Cardiac septum (tissue), 1 donor: ENCODE measurements around the gene LMBRD1. TPM values are rescaled to one million over a fixed set of nuclear protein-coding genes. Genes with fewer than 3 reads are reported as not detected.
"Not testable (repeated sequence)": the region's sequence is repeated elsewhere in the genome, so short reads cannot be mapped to it uniquely, and the experiment has no call there.

ENCODE experiments used
- DNase-seq: peaks from one replicate; pipeline ENCODE4 v3.0.0-alpha.2; 2020; ENCODE audit warnings: low spot score
- intact Hi-C: fragments of 100-400 bp; cut with DNase I; formaldehyde crosslinking; loops from one replicate; pipeline ENCODE4 v1.14.0; 2022
- total RNA-seq: library from RNA; stranded (reverse); fragmentation: NEBNext Ultra II Directional; extraction: Animal tissue kit (Norgen Biotek cat#: 25700); gene quantifications from one replicate; pipeline ENCODE4 v1.2.1, GENCODE V29; 2021
- donor health status: DM: no; HTN: no; CAD: no.

Gene LMBRD1
- total RNA-seq, 1 donor from 2014 or later = 37.0 TPM

GRCh38 chr6:69801711-69802110 lies 4.9 kb upstream of the LMBRD1 start:
- DNase-seq = no peak
- intact Hi-C loops = no loop called here

DNA sequence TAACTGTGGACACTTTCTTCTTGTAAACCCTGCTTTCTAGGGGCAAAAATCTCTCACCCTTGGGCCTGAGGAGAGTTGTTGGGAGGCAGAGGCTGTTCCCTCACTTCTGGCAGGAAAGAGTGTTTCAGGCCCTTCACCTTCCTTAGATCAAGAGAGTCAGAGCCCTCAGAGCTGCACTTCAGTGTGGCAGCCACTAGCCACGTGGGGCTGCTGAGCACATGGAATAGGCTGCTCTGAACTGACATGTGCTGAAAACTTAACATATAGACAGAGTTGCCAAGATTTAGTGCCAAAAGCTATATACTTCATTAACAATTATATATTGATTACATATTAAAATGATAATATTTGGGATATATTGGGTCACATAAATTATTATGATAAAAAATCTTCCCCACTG lies 4.4 kb upstream of the LMBRD1 start:
- DNase-seq = no peak
- intact Hi-C loops = no loop called here

DNA sequence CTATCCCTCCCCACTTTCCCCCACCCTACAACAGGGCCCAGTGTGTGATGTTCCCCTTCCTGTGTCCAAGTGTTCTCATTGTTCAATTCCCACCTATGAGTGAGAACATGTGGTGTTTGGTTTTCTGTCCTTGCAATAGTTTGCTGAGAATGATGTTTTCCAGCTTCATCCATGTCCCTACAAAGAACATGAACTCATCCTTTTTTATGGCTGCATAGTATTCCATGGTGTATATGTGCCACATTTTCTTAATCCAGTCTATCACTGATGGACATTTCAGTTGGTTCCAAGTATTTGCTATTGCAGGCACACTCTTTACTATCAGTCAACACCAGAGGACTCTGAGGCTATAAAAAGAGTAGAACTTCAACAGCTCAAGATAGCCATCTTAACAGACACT lies 2.0 kb upstream of the LMBRD1 start:
- intact Hi-C loops = loop anchor here (5.0 kb wide), 1 partner anchor 69 kb away; the partner anchor contains the start of gene COL19A1
- not testable (repeated sequence) for DNase-seq

GRCh38 chr6:69796073-69796641 lies 653 bp downstream of the LMBRD1 start:
- no peak for DNase-seq
- intact Hi-C loops = loop anchor here (5.0 kb wide), 1 partner anchor 71 kb away; the partner anchor contains the start of gene COL19A1

GRCh38 chr6:69795469-69796072 lies 1.2 kb downstream of the LMBRD1 start:
- intact Hi-C loops = loop anchor here (5.0 kb wide), 1 partner anchor 72 kb away; the partner anchor contains the start of gene COL19A1
- no peak for DNase-seq

GRCh38 chr6:69792292-69792691 lies 4.5 kb downstream of the LMBRD1 start:
- no peak for DNase-seq
- intact Hi-C loops = no loop called here

- intact Hi-C loops = no loop called here
- no peak for DNase-seq
Measured at GRCh38 chr6:69791065-69791471, 5.7 kb downstream of the LMBRD1 start.

- intact Hi-C loops = no loop called here
- no peak for DNase-seq
Measured at GRCh38 chr6:69790629-69791028, 6.2 kb downstream of the LMBRD1 start.

- DNase-seq = no peak
- intact Hi-C loops = no loop called here
Measured at GRCh38 chr6:69789578-69789977, 7.2 kb downstream of the LMBRD1 start.

DNA sequence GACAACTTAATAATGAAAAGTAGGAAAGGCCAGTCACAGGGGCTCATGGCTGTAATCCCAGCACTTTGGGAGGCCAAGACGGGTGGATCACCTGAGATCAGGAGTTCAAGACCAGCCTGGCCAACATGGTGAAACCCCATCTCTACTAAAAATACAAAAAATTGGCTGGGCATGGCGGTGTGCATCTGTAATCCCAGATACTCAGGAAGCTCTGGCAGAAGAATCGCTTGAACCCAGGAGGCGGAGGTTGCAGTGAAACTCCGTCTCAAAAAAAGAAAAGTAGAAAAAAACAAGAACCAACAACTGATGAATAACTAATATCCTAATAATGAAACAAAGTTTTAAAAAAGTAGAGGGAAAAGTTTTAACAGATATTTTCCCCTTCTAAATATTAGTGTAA lies 9.4 kb downstream of the LMBRD1 start:
- intact Hi-C loops = not testable (repeated sequence)

DNA sequence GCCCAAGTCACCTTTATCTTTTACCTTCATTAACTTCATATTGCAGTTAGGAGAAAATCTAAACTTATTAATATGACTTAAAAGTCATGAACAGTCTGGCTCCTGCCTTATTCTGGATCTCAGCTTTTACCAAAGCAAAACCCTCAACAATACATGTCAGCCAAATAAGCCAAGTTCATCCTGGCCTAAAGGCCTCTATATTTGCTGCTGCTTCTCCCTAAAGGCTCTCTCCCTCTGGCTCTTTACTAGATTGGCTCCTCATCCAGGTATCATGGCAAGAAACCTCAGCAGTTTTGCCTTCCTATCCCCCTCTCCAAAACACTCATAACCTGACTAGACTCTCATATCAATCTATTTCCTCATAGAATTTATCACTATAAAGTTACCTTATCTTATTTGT lies 11.1 kb downstream of the LMBRD1 start:
- intact Hi-C loops = no loop called here
- DNase-seq = no peak

More for the DNA sequence above, 9.4 kb downstream of the LMBRD1 start:
- not testable (repeated sequence) for DNase-seq

- no peak for DNase-seq
- intact Hi-C loops = no loop called here
Measured at GRCh38 chr6:69784595-69785377, 12.0 kb downstream of the LMBRD1 start.

- intact Hi-C loops = no loop called here
- DNase-seq = no peak
Measured at GRCh38 chr6:69783108-69783507, 13.7 kb downstream of the LMBRD1 start.

GRCh38 chr6:69780585-69781178 lies 16.1 kb downstream of the LMBRD1 start:
- DNase-seq = no peak

GRCh38 chr6:69775941-69776340 lies 20.9 kb downstream of the LMBRD1 start:
- intact Hi-C loops = no loop called here
- no peak for DNase-seq

More at GRCh38 chr6:69780585-69781178, 16.1 kb downstream of the LMBRD1 start:
- intact Hi-C loops = no loop called here

- intact Hi-C loops = no loop called here
- no peak for DNase-seq
Measured at GRCh38 chr6:69775585-69775849, 21.3 kb downstream of the LMBRD1 start.

- intact Hi-C loops = no loop called here
- DNase-seq = no peak
Measured at GRCh38 chr6:69774740-69775584, 21.8 kb downstream of the LMBRD1 start.

- no peak for DNase-seq
- intact Hi-C loops = no loop called here
Measured at GRCh38 chr6:69771158-69771906, 25.5 kb downstream of the LMBRD1 start.

DNA sequence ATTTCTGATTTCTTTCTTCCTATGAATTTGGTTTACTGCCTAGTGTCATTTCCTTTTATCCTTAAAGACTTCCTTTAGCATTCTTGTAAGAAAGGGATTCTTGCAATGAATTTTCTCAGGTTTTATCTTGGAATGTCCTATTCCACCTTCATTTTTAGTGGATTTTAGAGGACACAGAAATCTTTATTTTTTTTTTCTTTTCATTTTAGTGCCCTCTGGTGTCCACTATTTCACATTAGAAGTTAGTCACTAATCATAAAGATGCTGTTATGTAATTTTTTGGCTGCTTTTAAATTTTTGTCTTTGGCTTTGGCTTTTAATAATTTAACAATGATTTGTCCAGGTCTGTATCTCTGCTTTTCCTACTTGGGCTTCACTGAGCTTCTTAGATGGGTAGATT lies 28.1 kb downstream of the LMBRD1 start:
- intact Hi-C loops = no loop called here
- no peak for DNase-seq
